Putamen (tissue), 1 donor: ENCODE results near the gene PRADC1.
"Not testable (repeated sequence)": the region's sequence is repeated elsewhere in the genome, so short reads cannot be mapped to it uniquely, and the experiment has no call there.

ENCODE experiments used
- DNase-seq: peaks from one replicate; pipeline ENCODE4 v3.0.0-alpha.2; 2016; ENCODE audit warnings: low spot score

Gene PRADC1

GRCh38 chr2:73202156-73203054, 30.6 kb downstream of the PRADC1 start, which contains the start of gene NOTO:
TSS of gene NOTO (plus strand) at chr2:73202574. CDS start at chr2:73202667, 93 bp downstream.
- no peak for DNase-seq

- DNase-seq = not testable (repeated sequence)
Measured at GRCh38 chr2:73200281-73200680, 32.8 kb downstream of the PRADC1 start.

GRCh38 chr2:73197579-73197978, 35.5 kb downstream of the PRADC1 start:
- DNase-seq = no peak

GRCh38 chr2:73187549-73187948, 45.5 kb downstream of the PRADC1 start:
- no peak for DNase-seq

GRCh38 chr2:73185965-73186364, 47.1 kb downstream of the PRADC1 start:
- no peak for DNase-seq
